ENCODE data around the gene COL4A4.

DNA sequence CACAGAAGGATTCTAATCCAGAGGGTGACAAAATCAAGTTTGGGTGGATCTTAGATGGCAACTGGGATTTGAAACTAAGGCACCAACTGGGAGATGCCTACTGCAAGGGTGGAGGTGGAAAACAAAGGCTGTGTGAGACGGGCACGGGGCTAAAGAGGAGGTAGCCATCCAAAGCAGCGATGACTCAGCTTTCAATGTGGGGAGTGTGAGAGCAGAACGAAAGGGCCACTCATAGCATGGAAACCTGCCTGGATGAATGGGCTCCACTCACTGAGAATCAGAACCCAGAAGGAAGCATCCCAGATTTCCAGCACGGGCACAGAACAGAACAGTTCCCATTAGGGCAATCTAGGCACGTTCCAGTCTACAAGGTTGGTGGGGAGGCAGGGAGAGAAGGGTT, 159.5 kb downstream of the COL4A4 start:
- TF ChIP-seq POLR2A (IDR thresholded peaks at IDR 0.05; ENCODE audit: insufficient read depth in 1 of 2, low read depth in 2 of 2, low read length in 2 of 2) (no peak), ATRX (CRISPR knock-in tag; IDR thresholded peaks at IDR 0.05; ENCODE audit: borderline replicate concordance) (no peak), ZNF768 (CRISPR knock-in tag; IDR thresholded peaks at IDR 0.05) (no peak), ATF1 (CRISPR knock-in tag; IDR thresholded peaks at IDR 0.05) (no peak), MXD4 (CRISPR knock-in tag; IDR thresholded peaks at IDR 0.05) (no peak), NR2C2 (CRISPR knock-in tag; IDR thresholded peaks at IDR 0.05; ENCODE audit: borderline replicate concordance) (no peak), ZFP36 (IDR thresholded peaks at IDR 0.05; ENCODE audit: borderline replicate concordance, low read depth, low read length, partially characterized antibody) (no peak), EZH2 (conservative IDR thresholded peaks at IDR 0.05; ENCODE audit: low read depth, low read length) (no peak), ZNF678 (CRISPR knock-in tag; IDR thresholded peaks at IDR 0.05) (no peak)
- TF ChIP-seq, protein P1, sequence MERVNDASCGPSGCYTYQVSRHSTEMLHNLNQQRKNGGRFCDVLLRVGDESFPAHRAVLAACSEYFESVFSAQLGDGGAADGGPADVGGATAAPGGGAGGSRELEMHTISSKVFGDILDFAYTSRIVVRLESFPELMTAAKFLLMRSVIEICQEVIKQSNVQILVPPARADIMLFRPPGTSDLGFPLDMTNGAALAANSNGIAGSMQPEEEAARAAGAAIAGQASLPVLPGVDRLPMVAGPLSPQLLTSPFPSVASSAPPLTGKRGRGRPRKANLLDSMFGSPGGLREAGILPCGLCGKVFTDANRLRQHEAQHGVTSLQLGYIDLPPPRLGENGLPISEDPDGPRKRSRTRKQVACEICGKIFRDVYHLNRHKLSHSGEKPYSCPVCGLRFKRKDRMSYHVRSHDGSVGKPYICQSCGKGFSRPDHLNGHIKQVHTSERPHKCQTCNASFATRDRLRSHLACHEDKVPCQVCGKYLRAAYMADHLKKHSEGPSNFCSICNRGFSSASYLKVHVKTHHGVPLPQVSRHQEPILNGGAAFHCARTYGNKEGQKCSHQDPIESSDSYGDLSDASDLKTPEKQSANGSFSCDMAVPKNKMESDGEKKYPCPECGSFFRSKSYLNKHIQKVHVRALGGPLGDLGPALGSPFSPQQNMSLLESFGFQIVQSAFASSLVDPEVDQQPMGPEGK (CRISPR knock-in tag; IDR thresholded peaks at IDR 0.05), result no peak
- TF ChIP-seq, protein P2, sequence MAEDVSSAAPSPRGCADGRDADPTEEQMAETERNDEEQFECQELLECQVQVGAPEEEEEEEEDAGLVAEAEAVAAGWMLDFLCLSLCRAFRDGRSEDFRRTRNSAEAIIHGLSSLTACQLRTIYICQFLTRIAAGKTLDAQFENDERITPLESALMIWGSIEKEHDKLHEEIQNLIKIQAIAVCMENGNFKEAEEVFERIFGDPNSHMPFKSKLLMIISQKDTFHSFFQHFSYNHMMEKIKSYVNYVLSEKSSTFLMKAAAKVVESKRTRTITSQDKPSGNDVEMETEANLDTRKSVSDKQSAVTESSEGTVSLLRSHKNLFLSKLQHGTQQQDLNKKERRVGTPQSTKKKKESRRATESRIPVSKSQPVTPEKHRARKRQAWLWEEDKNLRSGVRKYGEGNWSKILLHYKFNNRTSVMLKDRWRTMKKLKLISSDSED (CRISPR knock-in tag; IDR thresholded peaks at IDR 0.05), result no peak
- TF ChIP-seq, protein P3, sequence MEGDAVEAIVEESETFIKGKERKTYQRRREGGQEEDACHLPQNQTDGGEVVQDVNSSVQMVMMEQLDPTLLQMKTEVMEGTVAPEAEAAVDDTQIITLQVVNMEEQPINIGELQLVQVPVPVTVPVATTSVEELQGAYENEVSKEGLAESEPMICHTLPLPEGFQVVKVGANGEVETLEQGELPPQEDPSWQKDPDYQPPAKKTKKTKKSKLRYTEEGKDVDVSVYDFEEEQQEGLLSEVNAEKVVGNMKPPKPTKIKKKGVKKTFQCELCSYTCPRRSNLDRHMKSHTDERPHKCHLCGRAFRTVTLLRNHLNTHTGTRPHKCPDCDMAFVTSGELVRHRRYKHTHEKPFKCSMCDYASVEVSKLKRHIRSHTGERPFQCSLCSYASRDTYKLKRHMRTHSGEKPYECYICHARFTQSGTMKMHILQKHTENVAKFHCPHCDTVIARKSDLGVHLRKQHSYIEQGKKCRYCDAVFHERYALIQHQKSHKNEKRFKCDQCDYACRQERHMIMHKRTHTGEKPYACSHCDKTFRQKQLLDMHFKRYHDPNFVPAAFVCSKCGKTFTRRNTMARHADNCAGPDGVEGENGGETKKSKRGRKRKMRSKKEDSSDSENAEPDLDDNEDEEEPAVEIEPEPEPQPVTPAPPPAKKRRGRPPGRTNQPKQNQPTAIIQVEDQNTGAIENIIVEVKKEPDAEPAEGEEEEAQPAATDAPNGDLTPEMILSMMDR (CRISPR knock-in tag; IDR thresholded peaks at IDR 0.05), result no peak
- TF ChIP-seq, protein P4, sequence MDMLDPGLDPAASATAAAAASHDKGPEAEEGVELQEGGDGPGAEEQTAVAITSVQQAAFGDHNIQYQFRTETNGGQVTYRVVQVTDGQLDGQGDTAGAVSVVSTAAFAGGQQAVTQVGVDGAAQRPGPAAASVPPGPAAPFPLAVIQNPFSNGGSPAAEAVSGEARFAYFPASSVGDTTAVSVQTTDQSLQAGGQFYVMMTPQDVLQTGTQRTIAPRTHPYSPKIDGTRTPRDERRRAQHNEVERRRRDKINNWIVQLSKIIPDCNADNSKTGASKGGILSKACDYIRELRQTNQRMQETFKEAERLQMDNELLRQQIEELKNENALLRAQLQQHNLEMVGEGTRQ (IDR thresholded peaks at IDR 0.05; ENCODE audit: low read depth, low read length), result no peak
- TF ChIP-seq, protein P4 (CRISPR knock-in tag; IDR thresholded peaks at IDR 0.05; ENCODE audit: borderline replicate concordance), result no peak

Measured in HepG2 (cell line).